WTC11 (cell line): ENCODE data around the gene SRSF2. TPM values are rescaled to one million over a fixed set of nuclear protein-coding genes. Genes with fewer than 3 reads are reported as not detected.

Source experiments
- ATAC-seq: fragments of 200-7000 bp; cut with Tn5 transposase; 2 replicates; pipeline ENCODE4 v1.10.0; 2021; ENCODE audit warnings: mild to moderate bottlenecking, moderate library complexity
- CTCF ChIA-PET: fragments of 300-600 bp; sonication (Branson Sonifier 250); formaldehyde crosslinking; loops from one replicate; lab custom pipeline; 2021; ENCODE audit warnings: antibody characterized with exemption; lab: Charles Lee
- POLR2A ChIA-PET: fragments of 350-600 bp; sonication (Branson Sonifier 250); formaldehyde crosslinking; loops from one replicate; lab custom pipeline; 2021; ENCODE audit warnings: antibody characterized with exemption; lab: Charles Lee
- DNase-seq: peaks from one replicate; pipeline ENCODE4 v3.0.0; 2021; ENCODE audit warnings: low spot score
- H3K27ac Mint-ChIP-seq: 2 replicates; pipeline ENCODE4 v1.8.0; 2021; ENCODE audit warnings: mixed read lengths
- H3K27me3 Mint-ChIP-seq: 2 replicates; pipeline ENCODE4 v1.8.0; 2021; ENCODE audit warnings: low read depth, mild to moderate bottlenecking, moderate library complexity, mixed read lengths
- H3K36me3 Mint-ChIP-seq: 2 replicates; pipeline ENCODE4 v1.8.0; 2021; ENCODE audit warnings: mixed read lengths
- H3K4me1 Mint-ChIP-seq: 2 replicates; pipeline ENCODE4 v1.8.0; 2022; ENCODE audit warnings: mixed read lengths
- H3K4me3 Mint-ChIP-seq: 2 replicates; pipeline ENCODE4 v1.8.0; 2021; ENCODE audit warnings: mild to moderate bottlenecking, moderate library complexity, mixed read lengths
- H3K9me3 Mint-ChIP-seq: 2 replicates; pipeline ENCODE4 v1.8.0; 2021; ENCODE audit warnings: mixed read lengths
- CREB1 ChIP-seq: sonication (generic); formaldehyde crosslinking; IDR thresholded peaks from 2 replicates; pipeline ENCODE4 v1.8.0; 2023; ENCODE audit warnings: mild to moderate bottlenecking, missing genetic modification reagents
- EMX1 ChIP-seq: fragments of 250-450 bp; sonication (Bioruptor Pico); IDR thresholded peaks from 2 replicates; pipeline ENCODE4 v1.8.0; 2021; ENCODE audit warnings: mild to moderate bottlenecking
- ETV6 ChIP-seq: sonication (generic); formaldehyde crosslinking; IDR thresholded peaks from 2 replicates; pipeline ENCODE4 v1.8.1; 2022; ENCODE audit warnings: mild to moderate bottlenecking, missing genetic modification reagents
- TCF7 ChIP-seq: sonication (generic); formaldehyde crosslinking; IDR thresholded peaks from 2 replicates; pipeline ENCODE4 v1.8.0; 2022; ENCODE audit warnings: mild to moderate bottlenecking, low read depth, missing genetic modification reagents, moderate library complexity
- ZNF219 ChIP-seq: sonication (generic); formaldehyde crosslinking; IDR thresholded peaks from 2 replicates; pipeline ENCODE4 v1.8.0; 2023; ENCODE audit warnings: missing genetic modification reagents, mild to moderate bottlenecking, borderline replicate concordance
- total RNA-seq: library from RNA; stranded (reverse); gene quantifications from 3 replicates; pipeline ENCODE4 v1.2.3, GENCODE V29; 2021
- TF ChIP-seq, protein P1 (sequence below): fragments of 250-450 bp; sonication (Bioruptor Pico); IDR thresholded peaks from 2 replicates; pipeline ENCODE4 v1.9.0; 2021; ENCODE audit warnings: mild to moderate bottlenecking, borderline replicate concordance
- TF ChIP-seq, protein P2 (sequence below): fragments of 250-450 bp; sonication (Bioruptor Pico); IDR thresholded peaks from 2 replicates; pipeline ENCODE4 v1.8.0; 2021; ENCODE audit warnings: mild to moderate bottlenecking
- TF ChIP-seq, protein P3 (sequence below): sonication (generic); formaldehyde crosslinking; IDR thresholded peaks from 2 replicates; pipeline ENCODE4 v1.8.0; 2023; ENCODE audit warnings: mild to moderate bottlenecking, missing genetic modification reagents
- TF ChIP-seq, protein P4 (sequence below): sonication (generic); formaldehyde crosslinking; IDR thresholded peaks from 2 replicates; pipeline ENCODE4 v1.8.0; 2022; ENCODE audit warnings: missing genetic modification reagents
- TF ChIP-seq, protein P5 (sequence below): fragments of 250-450 bp; sonication (Bioruptor Pico); conservative IDR thresholded peaks from 2 replicates; pipeline ENCODE4 v1.9.0; 2021; ENCODE audit warnings: mild to moderate bottlenecking
- TF ChIP-seq, protein P6 (sequence below): sonication (generic); formaldehyde crosslinking; IDR thresholded peaks from 2 replicates; pipeline ENCODE4 v1.8.0; 2023; ENCODE audit warnings: missing genetic modification reagents
- TF ChIP-seq, protein P7 (sequence below): fragments of 200-600 bp; IDR thresholded peaks from 2 replicates; pipeline ENCODE4 v1.8.0; 2022; ENCODE audit warnings: antibody characterized with exemption

SRSF2 gene
- total RNA-seq, 1 experiment from 2014 or later, result 355 TPM

DNA sequence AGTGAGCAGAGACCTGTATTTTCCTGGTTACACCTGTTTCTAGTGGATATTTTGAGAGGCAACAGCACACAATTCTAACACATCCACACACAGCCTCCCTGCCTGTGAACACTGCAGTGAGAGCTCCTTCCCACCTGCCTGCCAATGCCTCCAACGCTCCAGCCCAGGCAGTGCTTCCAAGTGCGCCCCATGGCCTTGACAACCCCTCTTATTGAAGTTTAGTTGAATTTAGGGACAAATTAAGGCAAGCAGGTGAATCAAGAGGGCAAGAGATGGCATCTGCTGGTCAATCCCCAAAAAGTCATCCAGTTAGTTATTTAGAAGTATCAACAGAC is 21.7 kb downstream of the SRSF2 start:
- Mint-ChIP-seq H3K4me1 (peaks cover 7% of the 10 kb centered on the region), H3K27ac (no peak overlapping the region; the same call in 1 of the 2 replicates), H3K36me3 (peaks cover 38% of the 10 kb centered on the region), H3K9me3 (no peaks in the 10 kb centered on the region), H3K4me3 (no peak overlapping the region), H3K27me3 (no peaks in the 10 kb centered on the region)
- TF ChIP-seq, protein P1, sequence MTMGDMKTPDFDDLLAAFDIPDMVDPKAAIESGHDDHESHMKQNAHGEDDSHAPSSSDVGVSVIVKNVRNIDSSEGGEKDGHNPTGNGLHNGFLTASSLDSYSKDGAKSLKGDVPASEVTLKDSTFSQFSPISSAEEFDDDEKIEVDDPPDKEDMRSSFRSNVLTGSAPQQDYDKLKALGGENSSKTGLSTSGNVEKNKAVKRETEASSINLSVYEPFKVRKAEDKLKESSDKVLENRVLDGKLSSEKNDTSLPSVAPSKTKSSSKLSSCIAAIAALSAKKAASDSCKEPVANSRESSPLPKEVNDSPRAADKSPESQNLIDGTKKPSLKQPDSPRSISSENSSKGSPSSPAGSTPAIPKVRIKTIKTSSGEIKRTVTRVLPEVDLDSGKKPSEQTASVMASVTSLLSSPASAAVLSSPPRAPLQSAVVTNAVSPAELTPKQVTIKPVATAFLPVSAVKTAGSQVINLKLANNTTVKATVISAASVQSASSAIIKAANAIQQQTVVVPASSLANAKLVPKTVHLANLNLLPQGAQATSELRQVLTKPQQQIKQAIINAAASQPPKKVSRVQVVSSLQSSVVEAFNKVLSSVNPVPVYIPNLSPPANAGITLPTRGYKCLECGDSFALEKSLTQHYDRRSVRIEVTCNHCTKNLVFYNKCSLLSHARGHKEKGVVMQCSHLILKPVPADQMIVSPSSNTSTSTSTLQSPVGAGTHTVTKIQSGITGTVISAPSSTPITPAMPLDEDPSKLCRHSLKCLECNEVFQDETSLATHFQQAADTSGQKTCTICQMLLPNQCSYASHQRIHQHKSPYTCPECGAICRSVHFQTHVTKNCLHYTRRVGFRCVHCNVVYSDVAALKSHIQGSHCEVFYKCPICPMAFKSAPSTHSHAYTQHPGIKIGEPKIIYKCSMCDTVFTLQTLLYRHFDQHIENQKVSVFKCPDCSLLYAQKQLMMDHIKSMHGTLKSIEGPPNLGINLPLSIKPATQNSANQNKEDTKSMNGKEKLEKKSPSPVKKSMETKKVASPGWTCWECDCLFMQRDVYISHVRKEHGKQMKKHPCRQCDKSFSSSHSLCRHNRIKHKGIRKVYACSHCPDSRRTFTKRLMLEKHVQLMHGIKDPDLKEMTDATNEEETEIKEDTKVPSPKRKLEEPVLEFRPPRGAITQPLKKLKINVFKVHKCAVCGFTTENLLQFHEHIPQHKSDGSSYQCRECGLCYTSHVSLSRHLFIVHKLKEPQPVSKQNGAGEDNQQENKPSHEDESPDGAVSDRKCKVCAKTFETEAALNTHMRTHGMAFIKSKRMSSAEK (CRISPR knock-in tag), result no peak
- TF ChIP-seq ZNF219 (no peak), TCF7 (CRISPR knock-in tag) (no peak)
- TF ChIP-seq, protein P2, sequence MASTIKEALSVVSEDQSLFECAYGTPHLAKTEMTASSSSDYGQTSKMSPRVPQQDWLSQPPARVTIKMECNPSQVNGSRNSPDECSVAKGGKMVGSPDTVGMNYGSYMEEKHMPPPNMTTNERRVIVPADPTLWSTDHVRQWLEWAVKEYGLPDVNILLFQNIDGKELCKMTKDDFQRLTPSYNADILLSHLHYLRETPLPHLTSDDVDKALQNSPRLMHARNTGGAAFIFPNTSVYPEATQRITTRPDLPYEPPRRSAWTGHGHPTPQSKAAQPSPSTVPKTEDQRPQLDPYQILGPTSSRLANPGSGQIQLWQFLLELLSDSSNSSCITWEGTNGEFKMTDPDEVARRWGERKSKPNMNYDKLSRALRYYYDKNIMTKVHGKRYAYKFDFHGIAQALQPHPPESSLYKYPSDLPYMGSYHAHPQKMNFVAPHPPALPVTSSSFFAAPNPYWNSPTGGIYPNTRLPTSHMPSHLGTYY (CRISPR knock-in tag), result no peak
- TF ChIP-seq, protein P3, sequence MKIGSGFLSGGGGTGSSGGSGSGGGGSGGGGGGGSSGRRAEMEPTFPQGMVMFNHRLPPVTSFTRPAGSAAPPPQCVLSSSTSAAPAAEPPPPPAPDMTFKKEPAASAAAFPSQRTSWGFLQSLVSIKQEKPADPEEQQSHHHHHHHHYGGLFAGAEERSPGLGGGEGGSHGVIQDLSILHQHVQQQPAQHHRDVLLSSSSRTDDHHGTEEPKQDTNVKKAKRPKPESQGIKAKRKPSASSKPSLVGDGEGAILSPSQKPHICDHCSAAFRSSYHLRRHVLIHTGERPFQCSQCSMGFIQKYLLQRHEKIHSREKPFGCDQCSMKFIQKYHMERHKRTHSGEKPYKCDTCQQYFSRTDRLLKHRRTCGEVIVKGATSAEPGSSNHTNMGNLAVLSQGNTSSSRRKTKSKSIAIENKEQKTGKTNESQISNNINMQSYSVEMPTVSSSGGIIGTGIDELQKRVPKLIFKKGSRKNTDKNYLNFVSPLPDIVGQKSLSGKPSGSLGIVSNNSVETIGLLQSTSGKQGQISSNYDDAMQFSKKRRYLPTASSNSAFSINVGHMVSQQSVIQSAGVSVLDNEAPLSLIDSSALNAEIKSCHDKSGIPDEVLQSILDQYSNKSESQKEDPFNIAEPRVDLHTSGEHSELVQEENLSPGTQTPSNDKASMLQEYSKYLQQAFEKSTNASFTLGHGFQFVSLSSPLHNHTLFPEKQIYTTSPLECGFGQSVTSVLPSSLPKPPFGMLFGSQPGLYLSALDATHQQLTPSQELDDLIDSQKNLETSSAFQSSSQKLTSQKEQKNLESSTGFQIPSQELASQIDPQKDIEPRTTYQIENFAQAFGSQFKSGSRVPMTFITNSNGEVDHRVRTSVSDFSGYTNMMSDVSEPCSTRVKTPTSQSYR (CRISPR knock-in tag), result no peak
- TF ChIP-seq, protein P4, sequence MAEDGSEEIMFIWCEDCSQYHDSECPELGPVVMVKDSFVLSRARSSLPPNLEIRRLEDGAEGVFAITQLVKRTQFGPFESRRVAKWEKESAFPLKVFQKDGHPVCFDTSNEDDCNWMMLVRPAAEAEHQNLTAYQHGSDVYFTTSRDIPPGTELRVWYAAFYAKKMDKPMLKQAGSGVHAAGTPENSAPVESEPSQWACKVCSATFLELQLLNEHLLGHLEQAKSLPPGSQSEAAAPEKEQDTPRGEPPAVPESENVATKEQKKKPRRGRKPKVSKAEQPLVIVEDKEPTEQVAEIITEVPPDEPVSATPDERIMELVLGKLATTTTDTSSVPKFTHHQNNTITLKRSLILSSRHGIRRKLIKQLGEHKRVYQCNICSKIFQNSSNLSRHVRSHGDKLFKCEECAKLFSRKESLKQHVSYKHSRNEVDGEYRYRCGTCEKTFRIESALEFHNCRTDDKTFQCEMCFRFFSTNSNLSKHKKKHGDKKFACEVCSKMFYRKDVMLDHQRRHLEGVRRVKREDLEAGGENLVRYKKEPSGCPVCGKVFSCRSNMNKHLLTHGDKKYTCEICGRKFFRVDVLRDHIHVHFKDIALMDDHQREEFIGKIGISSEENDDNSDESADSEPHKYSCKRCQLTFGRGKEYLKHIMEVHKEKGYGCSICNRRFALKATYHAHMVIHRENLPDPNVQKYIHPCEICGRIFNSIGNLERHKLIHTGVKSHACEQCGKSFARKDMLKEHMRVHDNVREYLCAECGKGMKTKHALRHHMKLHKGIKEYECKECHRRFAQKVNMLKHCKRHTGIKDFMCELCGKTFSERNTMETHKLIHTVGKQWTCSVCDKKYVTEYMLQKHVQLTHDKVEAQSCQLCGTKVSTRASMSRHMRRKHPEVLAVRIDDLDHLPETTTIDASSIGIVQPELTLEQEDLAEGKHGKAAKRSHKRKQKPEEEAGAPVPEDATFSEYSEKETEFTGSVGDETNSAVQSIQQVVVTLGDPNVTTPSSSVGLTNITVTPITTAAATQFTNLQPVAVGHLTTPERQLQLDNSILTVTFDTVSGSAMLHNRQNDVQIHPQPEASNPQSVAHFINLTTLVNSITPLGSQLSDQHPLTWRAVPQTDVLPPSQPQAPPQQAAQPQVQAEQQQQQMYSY, result no peak
- TF ChIP-seq, protein P5, sequence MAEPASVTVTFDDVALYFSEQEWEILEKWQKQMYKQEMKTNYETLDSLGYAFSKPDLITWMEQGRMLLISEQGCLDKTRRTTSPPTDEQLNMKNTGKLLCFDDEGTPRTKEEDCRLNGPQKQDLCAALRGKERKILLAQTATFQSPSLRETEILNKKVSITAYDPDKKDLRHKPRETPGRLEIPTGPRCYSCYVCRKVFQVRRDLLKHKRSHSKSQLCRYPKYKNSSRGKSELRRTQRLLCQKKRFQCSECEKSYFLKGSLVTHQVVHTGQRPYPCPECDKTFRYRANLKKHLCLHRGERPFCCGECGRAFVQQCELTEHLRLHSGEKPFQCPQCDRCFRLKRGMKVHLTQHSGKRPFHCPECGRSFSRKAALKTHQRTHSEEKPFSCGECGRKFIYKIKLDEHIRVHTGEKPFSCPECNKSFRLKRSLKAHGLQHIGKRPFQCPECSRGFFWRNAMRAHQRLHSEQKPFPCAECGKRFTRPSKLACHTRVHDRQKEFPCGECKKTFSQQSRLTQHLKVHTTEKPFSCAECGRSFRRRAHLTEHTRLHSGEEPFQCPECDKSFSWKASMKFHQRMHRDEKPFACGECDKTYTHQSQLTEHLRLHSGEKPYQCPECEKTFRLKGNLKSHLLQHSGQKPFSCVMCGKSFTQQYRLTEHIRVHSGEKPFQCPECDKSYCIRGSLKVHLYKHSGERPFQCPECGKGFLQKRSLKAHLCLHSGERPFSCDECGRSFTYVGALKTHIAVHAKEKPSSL, result no peak
- ATAC-seq, result no peak
- no peak for DNase-seq
- ChIA-PET CTCF (interaction anchor here (1.0 to 1.1 kb wide), 3 partner anchors 11 to 31 kb away, joined by 4 read pairs; no protein-coding TSS in a partner anchor), POLR2A (no interaction called here)

DNA sequence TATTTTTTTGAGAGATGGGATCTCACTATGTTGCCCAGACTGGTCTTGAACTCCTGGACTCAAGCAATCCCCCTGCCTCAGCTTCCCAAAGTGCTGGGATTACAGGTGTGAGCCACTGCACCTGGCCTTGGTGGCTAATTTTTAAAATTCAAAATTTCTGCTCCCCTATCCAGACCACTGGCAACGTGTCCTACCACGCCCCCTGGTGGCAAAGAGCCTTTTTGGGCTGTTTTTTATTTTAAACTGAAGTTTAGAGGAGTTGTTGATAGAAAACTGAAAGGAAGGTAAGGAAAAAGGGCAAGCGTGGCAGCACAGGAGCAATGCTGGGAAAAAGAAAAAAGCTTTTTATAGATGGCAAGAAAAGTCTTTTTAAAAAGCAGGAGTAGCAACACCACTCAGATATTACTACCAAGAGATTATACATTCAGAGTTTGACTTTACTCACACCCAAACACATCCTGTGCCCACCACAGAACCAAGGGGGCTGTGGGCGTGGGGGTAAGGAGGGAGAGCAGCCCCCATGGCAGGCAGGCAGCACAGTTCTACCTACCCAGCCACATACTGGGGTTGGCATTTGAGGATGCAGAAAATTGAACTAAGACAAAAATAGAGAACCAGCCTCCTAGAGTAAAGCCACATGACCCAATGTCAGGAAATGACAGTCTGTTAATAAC is 22.2 kb downstream of the SRSF2 start:
- DNase-seq (peak; percentile 73), ATAC-seq (no peak)
- H3K27ac Mint-ChIP-seq, result peak overlapping the region; percentile 40; the same call in 1 of the 2 replicates
- ChIA-PET CTCF (interaction anchor here (1.0 to 2.0 kb wide), 3 partner anchors 28 to 31 kb away, joined by 4 to 11 read pairs (median 4); no protein-coding TSS in a partner anchor), POLR2A (no interaction called here)
- H3K9me3 Mint-ChIP-seq, result no peaks in the 10 kb centered on the region
- no peak overlapping the region for H3K4me3 Mint-ChIP-seq
- H3K27me3 Mint-ChIP-seq, result peaks cover 2% of the 10 kb centered on the region
- peaks cover 33% of the 10 kb centered on the region for H3K36me3 Mint-ChIP-seq
- TF ChIP-seq ETV6, result no peak
- TF ChIP-seq, protein P6, sequence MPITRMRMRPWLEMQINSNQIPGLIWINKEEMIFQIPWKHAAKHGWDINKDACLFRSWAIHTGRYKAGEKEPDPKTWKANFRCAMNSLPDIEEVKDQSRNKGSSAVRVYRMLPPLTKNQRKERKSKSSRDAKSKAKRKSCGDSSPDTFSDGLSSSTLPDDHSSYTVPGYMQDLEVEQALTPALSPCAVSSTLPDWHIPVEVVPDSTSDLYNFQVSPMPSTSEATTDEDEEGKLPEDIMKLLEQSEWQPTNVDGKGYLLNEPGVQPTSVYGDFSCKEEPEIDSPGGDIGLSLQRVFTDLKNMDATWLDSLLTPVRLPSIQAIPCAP, result no peak
- TF ChIP-seq, protein P7, sequence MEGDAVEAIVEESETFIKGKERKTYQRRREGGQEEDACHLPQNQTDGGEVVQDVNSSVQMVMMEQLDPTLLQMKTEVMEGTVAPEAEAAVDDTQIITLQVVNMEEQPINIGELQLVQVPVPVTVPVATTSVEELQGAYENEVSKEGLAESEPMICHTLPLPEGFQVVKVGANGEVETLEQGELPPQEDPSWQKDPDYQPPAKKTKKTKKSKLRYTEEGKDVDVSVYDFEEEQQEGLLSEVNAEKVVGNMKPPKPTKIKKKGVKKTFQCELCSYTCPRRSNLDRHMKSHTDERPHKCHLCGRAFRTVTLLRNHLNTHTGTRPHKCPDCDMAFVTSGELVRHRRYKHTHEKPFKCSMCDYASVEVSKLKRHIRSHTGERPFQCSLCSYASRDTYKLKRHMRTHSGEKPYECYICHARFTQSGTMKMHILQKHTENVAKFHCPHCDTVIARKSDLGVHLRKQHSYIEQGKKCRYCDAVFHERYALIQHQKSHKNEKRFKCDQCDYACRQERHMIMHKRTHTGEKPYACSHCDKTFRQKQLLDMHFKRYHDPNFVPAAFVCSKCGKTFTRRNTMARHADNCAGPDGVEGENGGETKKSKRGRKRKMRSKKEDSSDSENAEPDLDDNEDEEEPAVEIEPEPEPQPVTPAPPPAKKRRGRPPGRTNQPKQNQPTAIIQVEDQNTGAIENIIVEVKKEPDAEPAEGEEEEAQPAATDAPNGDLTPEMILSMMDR, result peak; percentile 68; the same call in 1 of the 2 replicates
- TF ChIP-seq CREB1 (CRISPR knock-in tag), result no peak
- TF ChIP-seq EMX1, result no peak
- H3K4me1 Mint-ChIP-seq, result peaks cover 9% of the 10 kb centered on the region
